ENCODE measurements around the gene CERT1.
"Not testable (repeated sequence)": the region's sequence is repeated elsewhere in the genome, so short reads cannot be mapped to it uniquely, and the experiment has no call there.

The CERT1 gene

DNA sequence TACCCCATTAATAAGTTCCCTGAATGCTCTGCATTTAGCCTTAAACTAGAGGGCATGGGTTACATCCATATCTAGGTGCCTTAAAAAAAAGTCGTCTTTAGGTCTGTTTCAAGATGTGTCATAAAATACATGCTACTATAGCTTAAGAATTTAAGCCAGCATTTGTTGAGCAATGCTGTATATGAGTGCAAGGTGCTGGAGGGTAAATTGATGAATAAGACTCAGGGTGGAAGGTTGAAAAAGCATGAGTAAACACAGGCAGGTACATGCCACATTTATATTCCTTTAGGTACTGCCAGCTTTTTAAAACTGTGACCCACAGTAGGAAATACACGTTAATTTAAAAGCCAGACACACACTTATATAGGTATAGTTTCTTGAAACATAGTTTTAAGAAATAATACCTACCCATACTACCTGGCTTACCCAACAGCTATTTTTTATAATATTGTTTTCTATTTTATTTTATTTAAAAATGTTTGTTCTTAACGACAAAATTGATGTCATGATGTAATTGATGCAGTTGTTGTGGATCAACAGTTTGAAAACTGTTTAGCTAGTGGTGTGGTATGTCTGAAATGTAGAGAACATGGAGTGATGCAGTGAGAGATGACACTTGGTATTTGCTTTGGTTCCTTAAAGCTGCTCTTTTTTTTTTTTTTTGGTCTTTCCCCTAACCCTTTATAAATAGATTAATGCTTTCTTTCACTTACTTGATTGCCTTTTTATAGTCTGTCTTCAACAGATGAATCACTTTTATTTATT lies 170.5 kb downstream of the CERT1 start:
- DNase-seq = no peak

DNA sequence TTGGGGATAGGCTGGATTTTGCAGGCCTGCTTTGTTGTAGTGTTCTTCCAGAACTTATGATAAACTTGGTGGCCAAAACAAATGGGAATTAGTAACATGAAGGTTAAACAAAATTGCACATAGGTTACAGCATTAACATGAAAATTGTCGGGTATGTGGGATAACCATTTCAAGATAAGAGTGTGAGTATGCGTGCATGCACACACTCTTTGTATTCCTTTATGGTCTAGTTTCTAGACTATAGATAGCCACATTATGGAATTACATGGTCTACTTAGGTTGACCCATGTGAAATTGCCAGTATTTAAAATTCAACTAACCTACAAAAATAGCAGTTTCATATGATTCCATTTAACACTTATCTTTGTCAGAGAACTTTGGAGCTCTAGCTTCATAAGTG lies 173.0 kb downstream of the CERT1 start:
- no peak for DNase-seq

DNA sequence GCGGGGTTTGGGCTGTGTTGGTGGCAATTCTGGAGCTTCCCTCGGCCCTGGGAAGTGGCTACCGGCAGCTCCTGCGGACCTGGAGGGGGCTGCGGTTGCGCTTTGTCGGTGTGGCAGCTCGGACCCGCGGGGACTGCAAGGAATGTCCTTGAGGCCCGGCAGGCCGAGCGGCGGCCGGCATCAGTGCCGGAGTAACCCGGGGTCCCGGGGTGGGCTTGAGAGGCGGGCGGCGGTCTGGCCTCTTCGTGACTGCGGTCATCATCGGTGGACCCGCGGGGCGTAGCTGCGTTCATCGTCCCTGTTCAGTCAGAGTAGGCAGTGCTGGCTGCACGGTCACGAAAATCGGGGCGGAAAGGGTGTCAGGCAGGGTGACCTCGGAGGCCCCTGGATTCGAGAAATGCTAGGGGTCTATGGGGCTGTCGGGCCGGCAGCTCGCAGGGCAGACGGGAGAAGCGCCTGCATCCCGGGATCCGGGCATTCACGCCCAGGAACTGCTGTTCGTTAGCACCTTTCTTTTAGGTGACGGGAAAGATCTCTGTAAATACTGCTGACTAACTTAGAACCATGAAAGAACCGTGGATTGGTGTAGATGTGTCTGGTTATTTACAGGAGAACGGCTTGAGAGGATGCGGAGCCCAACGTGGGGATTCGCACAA lies 173.9 kb downstream of the CERT1 start:
- DNase-seq = peak; percentile 9

DNA sequence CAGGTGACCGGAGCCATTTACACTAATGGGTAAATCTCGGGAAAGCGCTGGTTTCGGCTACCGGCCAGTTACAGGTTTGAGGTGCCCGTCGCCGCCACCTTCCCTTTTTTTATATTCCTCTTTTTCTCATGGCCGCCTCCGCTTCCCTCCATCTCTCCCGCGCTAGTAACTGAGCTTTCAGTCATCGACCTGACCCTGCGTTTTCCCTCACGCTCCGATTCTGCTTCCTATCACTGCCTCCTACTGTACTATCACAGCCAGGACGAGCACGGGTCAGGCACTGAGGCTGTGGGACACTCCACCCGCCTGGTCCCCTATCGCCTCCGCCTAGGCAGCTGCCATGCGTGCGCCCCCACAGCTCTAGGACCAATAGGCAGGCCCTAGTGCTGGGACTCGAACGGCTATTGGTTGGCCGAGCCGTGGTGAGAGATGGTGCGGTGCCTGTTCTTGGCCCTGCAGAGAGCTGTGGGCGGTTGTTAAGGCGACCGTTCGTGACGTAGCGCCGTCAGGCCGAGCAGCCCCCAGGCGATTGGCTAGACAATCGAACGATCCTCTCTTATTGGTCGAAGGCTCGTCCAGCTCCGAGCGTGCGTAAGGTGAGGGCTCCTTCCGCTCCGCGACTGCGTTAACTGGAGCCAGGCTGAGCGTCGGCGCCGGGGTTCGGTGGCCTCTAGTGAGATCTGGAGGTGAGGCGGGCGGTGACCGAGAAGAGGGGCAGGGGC lies 174.7 kb downstream of the CERT1 start, which contains the start of gene HMGCR:
TSS of gene HMGCR (plus strand) at position 606 of the 722 bp plus-strand sequence. CDS start 5,386 bp downstream, outside the sequence.
- DNase-seq = peak; percentile 94

DNA sequence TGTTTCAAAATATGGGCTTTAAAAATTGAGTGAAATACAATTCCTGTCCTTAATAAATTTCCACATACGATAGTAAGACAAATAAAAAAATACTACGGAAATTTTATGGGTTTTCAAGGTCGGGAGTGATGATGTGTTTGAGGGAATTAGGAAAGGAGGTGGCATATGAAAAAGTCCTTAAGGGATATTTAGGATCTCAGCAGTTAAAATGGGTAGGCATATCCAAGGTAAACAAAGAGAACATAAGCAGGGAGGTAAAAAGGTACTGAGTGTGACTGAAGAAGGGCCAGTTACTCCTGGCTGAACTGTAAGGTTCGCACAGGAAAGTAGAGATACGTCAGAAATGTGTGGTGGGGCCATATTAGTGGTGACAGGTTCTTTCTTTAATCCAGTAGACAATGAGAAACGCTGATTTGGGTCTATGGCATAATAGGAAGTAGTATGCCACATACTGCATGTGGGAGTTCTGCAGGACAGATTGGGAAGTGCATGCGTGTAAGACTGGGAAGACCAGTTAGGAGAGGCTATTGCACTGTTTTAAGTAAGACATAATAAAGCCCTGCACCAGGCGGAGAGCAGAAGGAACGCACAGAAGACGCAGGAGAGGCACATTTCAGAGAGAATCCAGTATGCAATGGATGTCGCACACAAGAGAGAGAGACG lies 175.3 kb downstream of the CERT1 start:
- DNase-seq = no peak

DNA sequence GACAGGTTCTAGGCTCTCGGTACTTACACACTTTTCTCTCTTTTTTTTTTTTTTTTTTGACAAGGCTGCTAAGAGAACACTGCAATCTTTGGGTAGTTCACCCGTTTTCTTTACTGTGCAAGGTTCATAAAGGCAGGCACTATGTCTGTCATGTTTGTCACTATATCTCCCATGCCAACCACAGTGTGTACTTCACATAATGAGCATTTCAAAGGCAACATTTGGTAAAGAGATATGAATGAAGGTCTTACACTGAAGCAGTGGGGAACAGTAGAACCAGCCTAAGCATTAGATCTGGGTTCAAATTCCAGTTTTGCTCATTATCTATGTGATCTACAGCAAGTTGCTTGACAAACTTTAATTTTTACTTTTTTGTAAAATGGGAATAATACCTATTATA lies 175.9 kb downstream of the CERT1 start:
- DNase-seq = no peak

DNA sequence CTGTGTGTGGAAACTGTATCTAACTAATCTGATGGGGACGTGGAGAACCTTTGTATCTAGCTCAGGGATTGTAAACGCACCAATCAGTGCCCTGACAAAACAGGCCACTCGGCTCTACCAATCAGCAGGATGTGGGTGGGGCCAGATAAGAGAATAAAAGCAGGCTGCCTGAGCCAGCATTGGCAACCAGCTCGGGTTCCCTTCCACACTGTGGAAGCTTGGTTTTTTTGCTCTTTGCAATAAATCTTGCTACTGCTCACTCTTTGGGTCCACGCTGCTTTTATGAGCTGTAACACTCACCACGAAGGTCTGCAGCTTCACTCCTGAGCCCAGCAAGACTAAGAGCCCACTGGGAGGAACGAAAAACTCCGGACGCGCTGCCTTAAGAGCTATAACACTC lies 177.0 kb downstream of the CERT1 start:
- DNase-seq = not testable (repeated sequence)

DNA sequence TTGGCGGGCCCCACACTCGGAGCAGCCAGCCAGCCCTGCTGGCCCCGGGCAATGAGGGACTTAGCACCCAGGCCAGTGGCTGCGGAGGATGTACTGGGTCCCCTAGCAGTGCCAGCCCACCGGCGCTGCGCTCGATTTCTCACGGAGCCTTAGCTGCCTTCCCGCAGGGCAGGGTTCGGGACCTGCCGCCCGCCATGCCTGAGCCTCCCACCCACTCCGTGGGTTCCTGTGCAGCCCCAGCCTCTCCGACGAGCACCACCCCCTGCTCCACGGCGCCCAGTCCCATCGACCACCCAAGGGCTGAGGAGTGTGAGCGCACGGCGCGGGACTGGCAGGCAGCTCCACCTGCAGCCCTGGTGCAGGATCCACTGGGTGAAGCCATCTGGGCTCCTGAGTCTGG lies 177.7 kb downstream of the CERT1 start:
- not testable (repeated sequence) for DNase-seq

DNA sequence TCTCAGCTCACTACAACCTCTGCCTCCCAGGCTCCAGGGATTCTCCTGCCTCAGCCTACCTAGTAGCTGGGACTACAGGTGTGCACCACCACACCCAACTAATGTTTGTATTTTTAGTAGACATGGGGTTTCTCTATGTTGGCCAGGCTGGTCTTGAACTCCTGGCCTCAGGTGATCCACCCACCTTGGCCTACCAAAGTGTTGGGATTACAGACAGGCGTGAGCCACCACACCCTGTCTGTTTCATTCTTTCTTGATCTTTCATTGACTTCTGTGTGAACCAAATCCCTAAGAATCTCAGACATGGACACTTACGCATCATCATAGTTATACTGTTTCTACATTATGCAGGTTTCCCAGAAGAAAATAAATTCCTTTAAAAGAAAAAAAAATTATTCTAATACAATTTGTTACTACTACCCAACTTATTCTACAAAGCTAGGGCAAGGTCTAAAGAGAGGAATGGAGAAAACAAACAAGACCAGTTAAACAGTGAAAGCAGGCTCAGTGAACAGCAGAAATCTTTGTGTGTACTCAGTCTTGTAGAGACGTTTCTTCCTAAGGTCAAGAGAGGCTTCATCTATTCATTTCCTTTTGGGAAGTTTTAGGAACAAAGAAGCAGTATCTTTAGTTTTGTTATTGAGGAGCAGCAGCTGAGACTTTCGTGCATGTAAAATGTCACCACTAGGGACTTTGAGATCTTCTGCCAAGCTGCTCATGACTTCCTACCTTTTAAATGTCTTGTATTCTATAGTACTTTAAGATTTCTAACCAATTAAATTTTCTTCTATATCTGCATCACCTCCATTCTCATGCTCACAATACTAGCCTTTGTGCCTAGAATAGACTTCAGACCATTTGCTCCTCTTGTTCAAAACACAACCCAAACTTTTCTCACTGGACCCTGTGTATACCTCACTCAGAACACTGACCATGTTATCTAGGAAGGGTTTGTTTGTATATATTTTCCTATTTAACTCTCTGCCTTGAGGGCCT lies 180.0 kb downstream of the CERT1 start:
- DNase-seq = no peak

DNA sequence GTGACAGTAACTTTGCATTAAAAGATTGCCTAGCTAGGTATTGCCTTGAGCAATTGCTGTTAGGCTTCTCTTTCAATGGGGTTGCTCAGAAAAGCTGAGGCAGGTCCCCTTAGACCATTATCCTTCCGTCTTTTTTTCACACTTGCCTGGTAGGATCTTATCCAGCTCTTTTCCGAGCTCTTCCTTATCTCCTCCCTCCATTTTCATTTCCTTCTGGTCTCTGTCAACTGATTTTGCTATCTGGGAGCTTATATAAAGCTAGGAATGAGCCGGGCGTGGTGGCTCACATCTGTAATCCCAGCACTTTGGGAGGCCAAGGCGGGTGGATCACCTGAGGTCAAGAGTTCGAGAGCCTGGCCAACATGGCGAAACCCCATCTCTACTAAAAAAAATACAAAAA lies 181.0 kb downstream of the CERT1 start:
- DNase-seq = no peak
